B cell (primary cell): ENCODE data around the gene COL25A1. TPM values are rescaled to one million over a fixed set of nuclear protein-coding genes. Genes with fewer than 3 reads are reported as not detected.
"Not testable (repeated sequence)": the region's sequence is repeated elsewhere in the genome, so short reads cannot be mapped to it uniquely, and the experiment has no call there.

Source experiments
- ATAC-seq: fragments of 200-7000 bp; cut with Tn5 transposase; one replicate; pipeline ENCODE4 v1.10.0; 2021; ENCODE audit warnings: low read depth, mild to moderate bottlenecking, moderate number of reproducible peaks, moderate library complexity
- CTCF ChIA-PET: fragments of 350-600 bp; sonication (Branson Sonifier 250); formaldehyde crosslinking; loops from one replicate; lab custom pipeline; 2021; ENCODE audit warnings: antibody characterized with exemption, inconsistent platforms; lab: Charles Lee
- POLR2A ChIA-PET: fragments of 350-600 bp; sonication (Branson Sonifier 250); formaldehyde crosslinking; loops from one replicate; lab custom pipeline; 2021; ENCODE audit warnings: antibody characterized with exemption; lab: Charles Lee
- DNase-seq: peaks from one replicate; pipeline ENCODE4 v3.0.0; 2013
- H2AFZ ChIP-seq: 2 replicates; pipeline ENCODE4 v1.6.1; 2012; ENCODE audit warnings: mild to moderate bottlenecking, low read depth, low read length; ENCODE audit not compliant: insufficient read depth, poor library complexity, severe bottlenecking
- H3K27ac ChIP-seq, 2 donors: 1 replicate in 1 of 2; 2 replicates in 1 of 2; pipeline ENCODE4 v1.5.1; 2012 to 2013; ENCODE audit warnings: low read length in 2 of 2, mild to moderate bottlenecking in 2 of 2, moderate library complexity in 1 of 2
- H3K27me3 ChIP-seq, 4 experiments: fragments of 200-600 bp in 1 of 4; sonication (generic) in 1 of 4; replicated peaks in 1 of 4; 1 replicate in 2 of 4; 2 replicates in 2 of 4; pipeline versions ENCODE4 v1.6.1 to v1.7.0; 2013 to 2016; ENCODE audit warnings: low read length in 3 of 4, mild to moderate bottlenecking in 2 of 4, mixed read lengths in 1 of 4, moderate library complexity in 1 of 4; ENCODE audit not compliant: insufficient read depth in 4 of 4, control insufficient read depth in 3 of 4; ENCODE audit errors: control extremely low read depth in 1 of 4
- H3K36me3 ChIP-seq, 2 experiments: replicated peaks in 1 of 2; 1 replicate in 1 of 2; 2 replicates in 1 of 2; pipeline versions ENCODE4 v1.6.1 to v1.7.1; 2013; ENCODE audit warnings: low read length in 1 of 2; ENCODE audit not compliant: insufficient read depth in 2 of 2, control insufficient read depth in 1 of 2; ENCODE audit errors: control extremely low read depth in 1 of 2, extremely low read depth in 1 of 2
- H3K4me1 ChIP-seq, 2 donors: fragments of 200-600 bp in 1 of 2; sonication (generic) in 1 of 2; 1 replicate in 1 of 2; 2 replicates in 1 of 2; pipeline versions ENCODE4 v1.5.1 to v1.6.1; 2013 to 2017; ENCODE audit warnings: low read length in 2 of 2; ENCODE audit not compliant: control insufficient read depth in 2 of 2, insufficient read depth in 2 of 2
- H3K4me2 ChIP-seq: replicated peaks from 2 replicates; pipeline ENCODE3; 2012; ENCODE audit warnings: mild to moderate bottlenecking, low read depth, low read length; ENCODE audit not compliant: poor library complexity, severe bottlenecking
- H3K4me3 ChIP-seq, 5 experiments: fragments of 200-600 bp in 1 of 5; sonication (generic) in 1 of 5; 1 replicate in 3 of 5; 2 replicates in 2 of 5; pipeline versions ENCODE4 v1.5.1 to v1.7.0; 2011 to 2016; ENCODE audit warnings: low read length in 4 of 5, mild to moderate bottlenecking in 4 of 5, low read depth in 2 of 5, control low read depth in 1 of 5, moderate library complexity in 1 of 5; ENCODE audit not compliant: insufficient read depth in 1 of 5; ENCODE audit errors: control extremely low read depth in 1 of 5, extremely low read depth in 1 of 5
- H3K79me2 ChIP-seq: fragments of 200-600 bp; sonication (generic); one replicate; pipeline ENCODE4 v1.6.0; 2016; ENCODE audit warnings: low read length; ENCODE audit not compliant: control insufficient read depth, insufficient read depth
- H3K9ac ChIP-seq: fragments of 200-600 bp; sonication (generic); 2 replicates; pipeline ENCODE4 v1.6.1; 2017; ENCODE audit warnings: mild to moderate bottlenecking, low read length, moderate library complexity
- H3K9me3 ChIP-seq, 3 donors: one replicate each; pipeline versions ENCODE4 v1.6.1 to v1.7.1; 2013; ENCODE audit warnings: low read length in 2 of 3; ENCODE audit not compliant: control insufficient read depth in 2 of 3, insufficient read depth in 1 of 3; ENCODE audit errors: control extremely low read depth in 1 of 3
- H4K20me1 ChIP-seq: 2 replicates; pipeline ENCODE4 v1.6.0; 2012; ENCODE audit warnings: mild to moderate bottlenecking, low read length; ENCODE audit not compliant: insufficient read depth, control insufficient read depth, poor library complexity, severe bottlenecking
- H3K27ac Mint-ChIP-seq: one replicate; pipeline ENCODE4 v1.8.0; 2021; ENCODE audit warnings: mixed read lengths
- H3K27me3 Mint-ChIP-seq: one replicate; pipeline ENCODE4 v1.8.0; 2021; ENCODE audit warnings: mixed read lengths
- H3K4me1 Mint-ChIP-seq: one replicate; pipeline ENCODE4 v1.8.0; 2021; ENCODE audit warnings: mixed read lengths
- H3K4me3 Mint-ChIP-seq: one replicate; pipeline ENCODE4 v1.8.0; 2021; ENCODE audit warnings: mixed read lengths
- H3K9me3 Mint-ChIP-seq: one replicate; pipeline ENCODE4 v1.8.0; 2022; ENCODE audit warnings: mixed read lengths; ENCODE audit not compliant: insufficient read depth
- EZH2 ChIP-seq: IDR thresholded peaks from 2 replicates; pipeline ENCODE4 v1.6.1; 2012; ENCODE audit warnings: borderline replicate concordance, low read depth, mild to moderate bottlenecking, moderate library complexity, low read length; ENCODE audit not compliant: insufficient read depth, poor library complexity, severe bottlenecking
- WGBS: methylation state at CpG from one replicate; pipeline ENCODE4 v1.1.5; 2013; ENCODE audit warnings: missing lambda C conversion rate; ENCODE audit not compliant: insufficient coverage; 5-methylcytosine and 5-hydroxymethylcytosine counted together
- intact Hi-C: fragments of 100-400 bp; cut with micrococcal nuclease; formaldehyde crosslinking; loops from one replicate; pipeline ENCODE4 v1.10.0; 2022
- polyA plus RNA-seq: library from polyadenylated mRNA; depleted of rRNA; stranded (reverse); fragments of >200 nt; gene quantifications from 2 replicates; pipeline ENCODE4 v1.2.3, GENCODE V29; 2012
- total RNA-seq, 2 donors: library from RNA; stranded (reverse); fragments of 120-200 nt in 1 of 2; gene quantifications; 1 replicate in 1 of 2; 2 replicates in 1 of 2; pipeline versions ENCODE4 v1.2.3 to v1.2.4, GENCODE V29; 2013 to 2022
- TF ChIP-seq, protein P1 (sequence below): fragments of 200-600 bp; IDR thresholded peaks from one replicate; pipeline ENCODE4 v1.8.0; 2022; ENCODE audit warnings: antibody characterized with exemption, mild to moderate bottlenecking

COL25A1 gene
- total and polyA plus RNA-seq, 2 donors (not counting 1 experiment from before 2014, with no cell fraction given) = not detected

DNA sequence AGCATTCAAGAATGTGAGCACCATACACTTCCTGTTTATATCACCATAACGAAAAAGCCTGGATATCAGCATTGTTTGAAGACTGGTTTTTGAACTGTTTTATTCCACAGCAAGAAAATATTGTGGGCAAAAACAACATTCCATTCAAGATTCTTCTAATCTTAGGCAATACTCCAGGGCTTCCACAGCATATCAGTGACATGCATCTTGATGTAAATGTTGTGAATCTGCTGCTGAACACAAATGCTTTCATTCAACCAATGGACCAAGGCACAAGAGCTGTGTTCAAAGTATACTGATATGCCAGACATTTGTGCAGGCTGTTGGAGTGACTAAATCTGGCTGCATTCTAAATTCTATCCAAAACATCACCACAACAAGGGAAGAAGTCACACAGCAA, 279.5 kb downstream of the COL25A1 start:
- H3K4me1 ChIP-seq = no peaks in the 10 kb centered on the region
- H3K9me3 ChIP-seq = peaks cover 0 to 9% (median 0%) of the 10 kb centered on the region in 3 donors
- DNase-seq = no peak
- no peak for ATAC-seq
- TF ChIP-seq, protein P1, sequence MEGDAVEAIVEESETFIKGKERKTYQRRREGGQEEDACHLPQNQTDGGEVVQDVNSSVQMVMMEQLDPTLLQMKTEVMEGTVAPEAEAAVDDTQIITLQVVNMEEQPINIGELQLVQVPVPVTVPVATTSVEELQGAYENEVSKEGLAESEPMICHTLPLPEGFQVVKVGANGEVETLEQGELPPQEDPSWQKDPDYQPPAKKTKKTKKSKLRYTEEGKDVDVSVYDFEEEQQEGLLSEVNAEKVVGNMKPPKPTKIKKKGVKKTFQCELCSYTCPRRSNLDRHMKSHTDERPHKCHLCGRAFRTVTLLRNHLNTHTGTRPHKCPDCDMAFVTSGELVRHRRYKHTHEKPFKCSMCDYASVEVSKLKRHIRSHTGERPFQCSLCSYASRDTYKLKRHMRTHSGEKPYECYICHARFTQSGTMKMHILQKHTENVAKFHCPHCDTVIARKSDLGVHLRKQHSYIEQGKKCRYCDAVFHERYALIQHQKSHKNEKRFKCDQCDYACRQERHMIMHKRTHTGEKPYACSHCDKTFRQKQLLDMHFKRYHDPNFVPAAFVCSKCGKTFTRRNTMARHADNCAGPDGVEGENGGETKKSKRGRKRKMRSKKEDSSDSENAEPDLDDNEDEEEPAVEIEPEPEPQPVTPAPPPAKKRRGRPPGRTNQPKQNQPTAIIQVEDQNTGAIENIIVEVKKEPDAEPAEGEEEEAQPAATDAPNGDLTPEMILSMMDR = no peak
- no peak for TF ChIP-seq EZH2
- Mint-ChIP-seq H3K27ac (no peak overlapping the region), H3K27me3 (no peaks in the 10 kb centered on the region), H3K4me1 (no peaks in the 10 kb centered on the region), H3K9me3 (peaks cover 5% of the 10 kb centered on the region), H3K4me3 (no peak overlapping the region)
- no peak overlapping the region for H3K4me3 ChIP-seq
- no peak overlapping the region for H3K9ac ChIP-seq
- H3K27ac ChIP-seq = no peak overlapping the region
- H3K36me3 ChIP-seq = no peaks in the 10 kb centered on the region
- H4K20me1 ChIP-seq = no peaks in the 10 kb centered on the region
- ChIA-PET POLR2A (no interaction called here), CTCF (no interaction called here)
- no peaks in the 10 kb centered on the region for H3K79me2 ChIP-seq
- intact Hi-C loops = no loop called here
- no peaks in the 10 kb centered on the region for H3K27me3 ChIP-seq
- H2AFZ ChIP-seq = no peak overlapping the region
- H3K4me2 ChIP-seq = no peak overlapping the region
- no CpG with 5 or more reads among the region's 1 CpG for WGBS

DNA sequence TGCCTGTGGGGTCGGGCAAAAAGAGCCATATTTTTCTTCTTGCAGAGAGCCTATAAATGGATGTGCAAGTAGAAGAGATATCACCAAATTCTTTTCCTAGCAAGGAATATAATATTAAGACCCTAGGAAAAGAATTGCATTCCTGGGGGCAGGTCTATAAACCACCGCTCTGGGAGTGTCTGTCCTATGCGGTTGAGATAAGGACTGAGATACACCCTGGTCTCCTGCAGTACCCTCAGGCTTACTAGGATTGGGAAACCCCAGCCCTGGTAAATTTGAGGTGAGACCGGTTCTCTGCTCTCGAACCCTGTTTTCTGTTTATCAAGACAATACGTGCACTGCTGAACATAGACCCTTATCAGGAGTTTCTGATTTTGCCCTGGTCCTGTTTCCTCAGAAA, 280.8 kb downstream of the COL25A1 start:
- H4K20me1 ChIP-seq, H3K27me3 Mint-ChIP-seq, H3K79me2 ChIP-seq, H3K4me2 ChIP-seq, H2AFZ ChIP-seq, CTCF ChIA-PET, H3K9me3 Mint-ChIP-seq, H3K4me3 Mint-ChIP-seq, H3K9ac ChIP-seq, H3K4me1 ChIP-seq, H3K27me3 ChIP-seq, H3K27ac Mint-ChIP-seq, DNase-seq, H3K36me3 ChIP-seq, intact Hi-C loops, POLR2A ChIA-PET, H3K27ac ChIP-seq, ATAC-seq, H3K4me3 ChIP-seq, H3K4me1 Mint-ChIP-seq: not testable (repeated sequence)
- H3K9me3 ChIP-seq = peaks cover 0 to 16% (median 0%) of the 10 kb centered on the region in 3 donors
- WGBS = 99% methylated on average over 5 of the region's 6 CpGs
